HG02623 (cell line): Measurements from ENCODE around the gene MAML2.

Experiments
- ATAC-seq: cut with Tn5 transposase; IDR thresholded peaks from one replicate; pipeline ENCODE4 v1.9.1; 2021; ENCODE audit warnings: moderate library complexity; ENCODE audit not compliant: unreplicated experiment

MAML2 gene

DNA sequence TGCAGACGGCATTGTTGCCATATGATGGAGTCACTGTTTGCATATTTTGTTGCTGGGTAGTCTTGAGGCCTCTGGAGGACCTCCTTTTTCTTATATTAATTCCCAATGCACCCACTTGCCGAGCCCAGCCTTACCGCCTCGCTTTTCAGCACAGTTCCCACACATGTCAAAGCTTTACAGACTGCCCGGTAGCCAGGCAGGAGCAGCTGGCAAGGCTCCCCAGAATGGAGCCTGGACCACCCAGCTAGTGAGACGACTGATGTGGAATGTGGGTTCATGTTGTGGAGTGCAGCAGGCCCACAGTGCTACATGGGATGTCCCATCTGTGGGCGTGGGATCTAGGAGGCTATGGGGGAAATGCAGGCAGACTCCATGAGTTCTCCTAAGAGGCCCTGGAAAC is 319.7 kb downstream of the MAML2 start:
- ATAC-seq = no peak

DNA sequence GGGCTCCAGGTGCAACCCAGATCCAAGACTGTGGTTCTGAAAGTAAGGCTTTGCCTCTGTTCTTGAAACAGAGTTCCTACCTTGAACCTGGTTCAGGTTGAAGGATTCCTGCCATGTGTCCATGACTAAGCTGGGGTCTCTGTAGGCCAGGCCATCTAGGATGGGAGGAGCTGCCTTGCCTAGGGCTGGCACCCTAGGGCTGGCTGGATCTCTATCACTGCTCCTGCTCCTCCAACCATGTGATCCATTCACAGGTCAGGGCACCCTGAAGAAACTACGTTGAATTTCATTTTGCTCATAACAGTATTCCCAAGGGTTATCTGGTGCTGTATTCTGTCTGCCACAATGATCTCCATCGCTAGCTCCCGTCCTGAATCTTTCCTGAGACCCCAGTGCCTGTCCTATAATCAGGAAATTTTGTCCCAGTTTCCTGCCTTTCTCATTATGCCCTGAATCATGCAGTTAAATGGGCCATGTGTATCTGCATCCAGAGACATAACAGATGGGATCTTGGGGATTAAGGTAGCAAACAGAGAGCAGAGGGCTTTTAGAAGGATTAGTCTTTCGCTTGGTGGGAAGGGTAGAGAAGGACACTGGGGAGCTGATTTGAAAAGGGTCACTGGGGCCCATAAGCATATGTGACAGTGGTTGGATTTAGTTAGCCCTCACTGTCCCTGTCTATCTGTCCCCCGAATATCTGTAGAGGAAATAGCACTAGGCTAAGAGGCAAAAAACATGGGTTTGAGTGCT is 320.9 kb downstream of the MAML2 start:
- no peak for ATAC-seq

DNA sequence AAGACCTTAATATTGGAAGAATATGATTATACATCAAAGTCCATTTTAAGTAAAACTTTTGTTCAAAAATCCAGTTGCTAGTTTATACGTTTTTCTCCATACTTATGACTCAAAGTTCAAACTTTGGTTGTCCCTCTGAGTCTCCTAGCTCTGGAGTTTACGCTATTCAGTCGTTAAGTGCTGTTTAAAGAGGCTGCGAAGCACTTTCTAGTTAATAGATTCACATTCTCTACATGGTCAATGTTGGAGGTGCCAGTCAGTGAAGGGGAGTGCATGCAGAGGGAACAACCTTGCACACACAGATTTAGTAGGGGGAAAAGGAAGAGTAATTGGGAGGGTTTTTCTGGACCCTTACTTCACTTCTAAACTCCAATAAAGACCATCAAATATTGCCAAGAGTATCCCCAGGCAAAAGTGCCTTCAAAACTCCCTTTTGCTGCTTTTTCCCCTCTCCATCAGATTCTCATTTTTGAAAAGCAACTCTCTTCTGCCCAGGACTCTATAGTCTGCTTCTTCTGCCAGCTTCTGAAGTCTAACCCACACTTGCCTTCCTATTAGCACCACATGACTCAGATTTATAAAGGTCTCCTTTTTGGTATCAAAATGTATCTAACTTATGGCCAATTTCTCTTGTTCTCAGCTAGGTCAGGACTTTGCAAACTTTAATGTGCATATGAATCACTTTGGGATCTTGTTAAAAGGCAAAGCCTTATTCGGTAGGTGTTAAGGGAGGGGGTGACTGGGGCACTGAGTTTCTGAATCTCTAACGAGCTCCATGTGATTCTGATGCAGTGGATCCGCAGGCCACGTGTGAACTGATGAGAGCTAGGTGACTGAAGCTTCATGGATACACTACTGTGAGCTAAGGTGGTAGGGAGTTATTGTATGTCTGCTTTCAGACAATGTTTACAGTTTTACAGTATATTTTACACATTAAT is 322.9 kb downstream of the MAML2 start:
- ATAC-seq = no peak

DNA sequence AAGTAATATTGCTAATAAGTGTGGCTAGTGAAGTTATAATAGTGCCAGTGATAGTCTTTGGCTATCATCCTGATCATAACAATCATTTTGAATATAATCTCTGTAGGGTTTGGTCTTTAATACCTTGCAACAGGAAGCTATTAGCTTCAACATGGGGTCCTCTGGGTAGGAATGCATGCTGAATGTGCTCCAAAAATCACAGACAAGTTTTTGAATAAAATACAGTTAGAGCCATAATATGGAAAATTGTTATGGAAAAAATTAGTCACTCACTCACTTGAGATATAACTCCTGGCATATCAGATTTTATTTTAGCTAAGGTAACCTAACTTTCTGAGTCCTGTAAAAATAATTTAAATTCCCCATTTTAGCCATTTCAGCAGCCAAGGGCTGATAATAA is 323.7 kb downstream of the MAML2 start:
- ATAC-seq = no peak

DNA sequence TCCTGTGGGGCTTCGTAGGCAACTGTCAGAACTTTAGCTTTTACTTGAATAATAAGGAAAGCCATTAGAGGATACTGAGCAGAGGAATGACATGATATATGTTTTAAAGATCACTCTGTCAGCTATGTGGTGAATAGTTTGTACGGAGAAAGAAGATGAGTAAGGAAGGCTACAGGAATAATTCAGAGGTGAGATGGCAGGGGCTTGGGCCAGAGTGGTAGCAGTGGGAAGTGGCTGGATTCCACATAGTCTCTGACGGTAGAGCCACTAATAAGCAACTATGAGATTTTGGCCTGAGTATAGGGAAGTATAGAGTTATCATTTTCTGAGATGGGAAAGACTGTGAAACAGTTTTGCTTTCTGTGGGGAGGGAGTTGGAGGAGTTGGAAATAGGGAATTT is 325.1 kb downstream of the MAML2 start:
- no peak for ATAC-seq

DNA sequence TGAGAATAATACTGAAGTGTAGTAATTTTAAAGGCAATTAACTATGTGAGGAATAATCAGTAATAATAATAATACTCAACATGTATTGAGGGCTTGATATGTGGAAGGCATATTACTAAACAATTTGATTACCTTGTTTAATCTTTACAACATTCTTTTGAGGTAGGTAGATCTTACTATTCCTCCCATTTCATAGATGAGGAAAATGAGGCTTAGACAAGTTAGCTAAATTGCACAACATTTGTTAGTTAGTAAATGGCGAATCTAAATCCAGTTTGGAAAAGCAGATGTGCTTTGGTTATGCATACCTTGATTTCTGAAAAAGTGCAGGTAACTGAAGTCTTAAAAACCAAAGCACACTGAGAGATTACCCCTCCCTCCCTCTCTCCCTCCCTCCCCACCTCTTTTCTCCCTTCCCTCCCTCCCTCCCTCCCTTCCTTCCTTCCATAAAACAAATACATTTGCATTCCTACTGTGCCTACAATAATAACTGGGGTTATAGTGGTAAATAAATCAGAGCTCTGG is 326.0 kb downstream of the MAML2 start:
- ATAC-seq = no peak

DNA sequence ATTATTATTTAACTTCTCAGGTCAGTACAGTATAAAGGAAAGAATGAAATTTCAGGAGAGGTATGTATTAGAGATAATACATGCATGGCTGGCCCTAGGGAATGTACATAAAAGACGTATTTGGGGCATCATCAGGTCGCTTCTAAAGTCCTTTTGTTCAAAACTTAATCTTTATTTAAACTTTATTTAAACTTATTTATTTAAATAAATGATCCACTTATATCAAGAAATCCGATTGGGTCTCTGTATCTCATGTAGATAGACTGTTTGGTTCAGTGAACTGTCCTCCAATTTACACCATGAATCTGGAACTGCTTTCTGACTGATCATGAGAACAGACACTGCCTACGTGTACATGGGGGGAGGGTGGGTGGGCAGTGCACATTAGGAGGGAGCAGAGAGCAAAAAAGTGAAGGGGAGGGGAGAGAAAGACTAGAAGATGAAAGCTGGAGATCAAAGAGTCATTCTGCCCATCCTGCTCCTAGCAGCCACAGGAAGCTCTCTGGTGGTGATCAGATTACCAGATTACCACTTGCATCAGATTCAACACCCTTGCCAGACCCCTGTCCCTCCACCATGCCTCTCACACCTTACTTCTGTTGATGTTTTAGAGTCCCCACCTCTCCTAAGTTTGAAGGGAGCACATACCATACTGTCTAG is 327.0 kb downstream of the MAML2 start:
- ATAC-seq = no peak

DNA sequence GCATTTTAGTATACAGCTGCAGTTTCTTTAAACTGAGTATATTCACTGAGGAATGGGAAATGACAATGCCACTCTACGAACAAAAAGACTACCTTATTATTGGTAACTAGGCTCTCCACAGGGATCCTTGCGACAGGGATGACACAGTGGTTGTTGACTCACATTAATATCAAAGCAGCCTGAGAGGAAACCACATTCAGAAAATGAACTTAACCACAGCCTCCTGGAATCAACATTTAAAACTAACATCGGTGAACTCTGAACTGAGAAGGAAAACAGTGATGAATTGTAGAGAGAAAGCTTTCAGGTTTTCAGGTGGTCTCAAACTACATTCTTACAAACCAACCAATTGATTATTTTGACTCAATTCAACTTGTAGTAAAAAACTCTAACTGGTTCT is 328.8 kb downstream of the MAML2 start:
- peak; percentile 26 for ATAC-seq

DNA sequence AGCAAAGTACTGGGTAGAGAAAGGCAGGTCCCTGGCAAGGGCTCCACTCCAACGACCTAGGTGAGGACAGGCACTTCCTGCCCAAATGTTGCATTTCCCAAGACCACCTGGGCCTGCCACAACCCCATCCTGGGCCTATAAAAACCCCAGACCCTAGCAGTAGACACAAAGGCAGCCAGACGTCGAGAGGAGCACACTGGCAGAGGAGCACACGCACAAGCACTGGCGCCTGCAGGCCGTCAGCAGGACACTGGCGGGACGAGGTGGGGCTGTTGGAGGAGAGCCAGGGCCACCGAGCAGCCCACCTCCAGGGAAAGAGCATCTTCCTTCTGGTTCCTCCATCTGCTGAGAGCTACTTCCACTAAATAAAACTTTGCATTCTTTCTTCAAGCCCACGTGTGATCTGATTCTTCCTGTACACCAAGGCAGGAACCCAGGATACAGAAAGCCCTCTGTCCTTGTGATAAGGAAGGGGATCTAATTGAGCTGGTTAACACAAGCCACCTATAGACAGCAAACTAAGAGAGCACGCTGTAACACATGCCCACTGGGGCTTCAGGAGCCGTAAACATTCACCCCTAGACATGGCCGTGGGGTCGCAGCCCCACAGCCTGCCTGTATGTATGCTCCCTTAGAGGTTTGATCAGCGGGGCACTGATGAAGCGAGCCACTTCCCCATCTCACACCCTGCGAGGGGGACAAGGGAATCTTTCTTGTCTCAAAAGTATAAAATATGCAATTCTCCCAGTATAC is 329.4 kb downstream of the MAML2 start:
- ATAC-seq = no peak

DNA sequence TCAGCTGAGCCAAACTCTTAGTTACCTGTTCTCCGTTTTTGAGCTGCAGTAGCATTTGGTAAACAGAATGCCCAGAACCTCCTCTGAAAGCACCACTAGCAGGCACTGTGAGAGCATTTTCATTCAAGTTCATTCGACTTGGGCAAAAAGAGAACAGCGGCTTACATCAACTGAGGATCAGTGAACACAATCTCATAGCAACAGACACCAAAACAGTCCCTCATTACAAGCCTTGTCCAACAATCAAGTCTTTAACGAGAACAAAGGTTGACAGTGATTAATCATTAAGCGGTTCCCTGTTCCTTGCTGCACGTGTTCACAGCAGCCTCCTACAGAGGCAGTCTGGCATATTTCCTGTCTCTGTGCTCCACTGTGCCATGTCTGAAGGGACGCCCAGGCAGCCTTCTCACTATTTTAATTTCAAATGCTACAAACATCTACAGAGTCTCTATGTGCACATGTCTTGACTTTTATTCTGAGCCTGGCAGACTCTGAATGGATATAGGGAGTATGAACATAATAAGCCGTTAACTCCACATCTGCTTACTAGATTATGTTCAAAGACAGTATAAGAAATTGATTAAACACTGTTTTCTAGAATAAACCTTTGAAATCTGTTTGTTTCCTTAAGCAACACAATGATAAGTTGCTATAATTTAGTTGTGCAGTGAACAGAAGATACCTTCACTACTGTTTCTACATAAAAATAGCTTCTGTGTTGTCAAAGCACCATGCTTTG is 330.7 kb downstream of the MAML2 start:
- ATAC-seq = peak; percentile 87

DNA sequence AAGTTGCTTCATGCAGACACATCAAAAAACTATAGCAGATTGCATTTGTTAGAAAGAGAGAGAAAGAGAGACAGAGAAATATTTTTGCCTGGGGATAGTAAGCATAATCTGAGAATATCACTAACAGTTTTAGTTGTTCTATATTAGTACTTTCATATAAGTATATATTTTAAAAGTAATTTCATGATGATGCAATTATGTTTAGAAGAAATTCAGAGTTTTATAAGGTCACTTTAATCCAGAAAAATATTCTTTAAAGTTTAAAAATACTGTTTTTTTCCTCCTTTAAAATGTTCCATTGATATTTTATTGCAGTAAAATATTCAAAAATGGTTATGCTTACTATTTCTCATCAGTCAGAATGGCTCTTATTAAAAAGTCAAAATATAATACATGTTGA is 332.3 kb downstream of the MAML2 start:
- ATAC-seq = no peak

DNA sequence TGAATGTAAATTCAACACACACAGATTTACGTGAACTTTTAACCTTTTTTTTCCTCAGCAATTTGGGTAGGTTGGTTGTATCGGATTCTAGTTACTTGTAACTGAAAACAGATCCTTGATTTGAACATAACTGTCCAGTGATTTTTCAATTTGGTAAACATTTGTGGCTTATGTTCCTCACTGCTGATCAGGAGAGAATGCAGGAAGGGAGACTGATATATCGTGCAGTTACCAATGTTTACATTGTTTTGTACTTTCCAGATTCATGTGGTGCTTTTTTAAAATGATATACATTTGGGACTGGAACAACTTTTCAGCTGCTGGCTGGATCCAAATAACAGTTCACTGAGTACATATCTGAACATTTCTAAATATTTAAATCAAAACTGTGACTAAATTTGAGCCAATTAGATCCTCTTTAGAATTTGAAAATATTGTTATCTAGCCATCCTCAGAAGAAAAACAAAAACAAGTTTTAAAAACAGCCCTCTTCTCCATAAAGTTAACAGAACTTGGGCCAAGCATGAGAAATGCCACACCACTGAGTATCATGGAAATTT is 334.8 kb downstream of the MAML2 start:
- ATAC-seq = no peak

DNA sequence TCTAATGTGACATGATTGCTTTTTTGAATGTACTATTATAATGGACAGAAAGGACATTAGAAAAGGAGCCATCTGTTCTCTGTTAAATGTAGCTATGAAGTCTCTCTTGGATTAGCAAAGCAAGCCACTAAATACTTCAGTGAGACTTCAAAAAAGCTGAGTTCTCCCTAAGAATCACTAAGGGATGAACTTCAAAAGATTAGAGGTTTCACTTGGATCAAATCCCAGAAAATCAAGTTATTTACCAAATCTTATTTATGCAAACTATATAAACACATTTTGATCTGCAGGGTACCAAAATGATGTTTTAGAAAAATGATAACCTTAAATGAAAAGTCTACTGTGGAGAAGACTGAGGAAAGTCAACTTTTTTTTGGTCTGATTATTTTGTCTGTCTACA is 337.0 kb downstream of the MAML2 start:
- ATAC-seq = no peak

DNA sequence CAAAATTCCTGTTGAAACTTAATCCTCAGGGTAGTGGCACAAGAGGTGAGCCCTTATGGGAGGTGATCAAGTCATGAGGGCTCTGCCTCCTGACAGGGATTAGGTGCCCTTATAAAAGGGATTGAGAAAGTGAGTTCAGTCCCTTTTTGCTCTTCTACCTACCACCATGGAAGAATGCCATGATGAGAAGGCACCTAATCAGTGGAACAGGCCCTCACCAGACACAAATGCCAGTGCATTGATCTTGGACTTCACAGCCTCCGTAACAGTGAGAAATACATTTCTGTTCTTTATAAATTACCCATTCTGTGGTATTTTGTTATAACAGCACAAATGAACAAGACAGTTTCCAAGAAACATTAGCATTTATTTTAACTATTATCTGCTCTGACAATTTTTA is 338.1 kb downstream of the MAML2 start:
- no peak for ATAC-seq

DNA sequence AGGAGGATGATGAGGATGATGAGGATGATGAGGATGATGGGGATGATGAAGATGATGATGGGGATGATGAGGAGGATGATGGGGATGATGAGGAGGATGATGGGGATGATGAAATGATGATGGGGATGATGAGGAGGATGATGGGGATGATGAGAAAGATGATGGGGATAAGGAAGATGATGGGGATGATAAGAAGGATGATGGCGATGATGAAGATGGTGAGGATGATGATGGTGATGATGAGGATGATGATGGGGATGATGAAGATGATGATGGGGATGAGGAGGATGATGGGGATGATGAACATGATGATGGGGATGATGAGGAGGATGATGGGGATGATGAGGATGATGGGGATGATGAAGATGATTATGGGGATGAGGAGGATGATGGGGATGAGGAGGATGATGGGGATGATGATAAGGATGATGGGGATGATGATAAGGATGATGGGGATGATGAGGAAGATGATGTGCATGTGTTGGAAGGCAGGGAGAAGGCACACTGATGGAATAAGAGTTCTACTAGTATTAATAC is 340.2 kb downstream of the MAML2 start:
- no peak for ATAC-seq

DNA sequence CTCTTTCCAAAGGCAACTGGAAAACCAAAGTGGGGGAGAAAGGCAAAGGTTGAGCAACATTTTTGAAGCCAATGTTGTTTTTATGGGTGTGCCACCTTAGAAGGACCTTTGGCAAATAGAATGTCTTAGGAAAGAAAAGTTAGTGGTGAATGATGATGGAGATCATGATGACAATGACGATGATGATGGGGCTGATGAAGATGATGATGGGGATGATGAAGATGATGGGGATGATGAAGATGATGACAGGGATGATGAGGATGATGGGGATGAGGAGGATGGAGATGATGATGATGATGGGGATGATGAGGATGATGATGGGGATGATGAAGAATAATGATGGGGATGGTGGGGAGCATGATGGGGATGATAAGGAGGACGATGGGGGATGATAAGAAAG is 340.7 kb downstream of the MAML2 start:
- no peak for ATAC-seq

DNA sequence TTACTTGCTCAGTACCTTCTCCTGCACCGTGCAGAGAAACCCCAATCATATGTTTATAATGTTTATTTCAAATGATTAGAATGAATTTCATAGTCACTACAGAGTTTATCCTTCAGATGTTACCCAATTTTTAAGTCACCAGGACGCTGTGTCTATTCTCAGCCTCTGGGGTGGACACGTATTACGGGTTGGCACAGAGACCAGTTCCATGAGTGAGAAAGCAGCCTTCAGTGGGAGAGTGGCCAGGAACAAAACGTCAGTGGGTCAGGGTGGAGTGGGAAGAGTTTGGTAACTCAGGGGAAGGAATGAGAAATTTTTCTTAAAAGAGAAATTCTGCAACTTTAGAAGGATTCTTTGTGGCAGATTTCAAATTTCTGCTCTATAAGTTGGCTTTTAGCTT is 342.0 kb downstream of the MAML2 start:
- ATAC-seq = no peak

DNA sequence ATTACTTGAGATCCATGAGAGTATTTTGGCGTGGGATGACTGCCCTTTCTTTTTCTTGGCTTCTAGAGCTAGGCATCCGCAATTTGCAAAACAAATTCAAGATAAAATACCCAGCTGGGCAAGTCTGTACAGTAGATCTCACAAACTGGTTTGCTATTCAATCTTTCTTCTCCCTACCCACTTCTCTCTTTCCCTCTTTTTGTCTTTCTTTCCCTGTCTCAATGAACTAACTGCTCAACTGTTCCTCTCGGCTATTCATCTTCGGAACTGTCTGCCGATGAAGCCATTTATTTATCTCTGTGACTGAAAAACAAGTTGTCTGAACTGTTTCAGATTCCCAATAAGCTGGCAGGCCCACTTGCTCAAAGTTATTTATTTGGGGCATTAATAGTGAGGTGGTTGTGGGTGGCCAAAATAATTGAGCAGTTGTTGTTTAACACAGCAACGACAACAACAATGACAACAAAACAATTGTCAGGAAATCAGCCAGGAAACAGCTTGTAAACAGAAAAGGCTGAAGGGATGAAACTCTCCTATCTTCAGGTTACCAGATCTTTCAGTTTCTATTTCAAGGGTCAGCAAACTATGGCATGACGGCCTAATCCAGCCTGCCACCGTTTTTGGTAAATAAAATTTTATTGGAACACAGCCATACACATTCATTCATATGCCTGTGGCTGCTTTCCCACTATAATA is 343.1 kb downstream of the MAML2 start:
- no peak for ATAC-seq
